ENCODE data around the gene DDX25. TPM values are rescaled to one million over a fixed set of nuclear protein-coding genes. Genes with fewer than 3 reads are reported as not detected.

DDX25 gene
- total RNA-seq, 1 experiment from 2014 or later: 0.39 TPM

- no peak for TF ChIP-seq CTCF (conservative IDR thresholded peaks at IDR 0.05; ENCODE audit: low read depth, low read length)
- no peak for TF ChIP-seq EZH2 (IDR thresholded peaks at IDR 0.05; ENCODE audit: borderline replicate concordance, low read depth, low read length, poor library complexity, severe bottlenecking)
- H3K36me3 ChIP-seq (ENCODE audit: insufficient read depth, low read length, poor library complexity, severe bottlenecking): no peaks in the 10 kb centered on the region
- ChIA-PET CTCF (no interaction called here), POLR2A (ENCODE audit: low non-redundant PET) (no interaction called here)
- H3K4me3 ChIP-seq (ENCODE audit: low read depth, low read length, poor library complexity, severe bottlenecking): no peak overlapping the region
- no peak for DNase-seq (ENCODE audit: low spot score)
- intact Hi-C loops (cut with micrococcal nuclease; ENCODE audit: unreplicated experiment): no loop called here
- no TSS peak for BruUV-seq (replicated peaks)
- no peaks in the 10 kb centered on the region for H3K27me3 ChIP-seq (replicated peaks; ENCODE audit: insufficient read depth, low read depth, low read length, poor library complexity)
- no peak overlapping the region for H3K27ac ChIP-seq (ENCODE audit: low read depth, low read length, poor library complexity, severe bottlenecking)
- H3K4me1 ChIP-seq (ENCODE audit: insufficient read depth, low read length, poor library complexity, severe bottlenecking): peaks cover 35% of the 10 kb centered on the region
- no peaks in the 10 kb centered on the region for H3K9me3 ChIP-seq (ENCODE audit: low read depth, low read length, poor library complexity, severe bottlenecking)
Observed at GRCh38 chr11:125978181-125978716, 73.9 kb downstream of the DDX25 start.

Other genes with a start within 250 kb of the DDX25 start
- not detected in 2 replicates for gene ACRV1, start 223.7 kb upstream of the DDX25 start, total RNA-seq (2021)
- not detected in 2 replicates for gene PATE1, start 158.2 kb upstream of the DDX25 start, total RNA-seq (2021)
- gene PATE2, start 125.7 kb upstream of the DDX25 start, total RNA-seq (2021): not detected in 2 replicates
- gene PATE3, start 116.4 kb upstream of the DDX25 start, total RNA-seq (2021): not detected in 2 replicates
- gene PATE4, start 71.2 kb upstream of the DDX25 start, total RNA-seq (2021): not detected in 2 replicates
- 16.3 and 18.8 TPM in 2 replicates for gene HYLS1, start 16.8 kb upstream of the DDX25 start, total RNA-seq (2021)
- 18.7 and 20.9 TPM in 2 replicates for gene PUS3, start 1.3 kb upstream of the DDX25 start, total RNA-seq (2021)
- gene VSIG10L2, start 41.5 kb downstream of the DDX25 start, total RNA-seq (2021): not detected in 2 replicates
- gene CDON, start 158.4 kb downstream of the DDX25 start, total RNA-seq (2021): 25.3 and 31.0 TPM in 2 replicates

All from A673 (cell line).